H1 (cell line): Measurements from ENCODE around the gene HTR3D. TPM values are rescaled to one million over a fixed set of nuclear protein-coding genes. Genes with fewer than 3 reads are reported as not detected.
"Not testable (repeated sequence)": the region's sequence is repeated elsewhere in the genome, so short reads cannot be mapped to it uniquely, and the experiment has no call there.

Source experiments
- CTCF ChIA-PET: fragments of 300-600 bp; sonication (Branson Sonifier 250); formaldehyde crosslinking; loops from one replicate; lab custom pipeline; 2021; ENCODE audit not compliant: partially characterized antibody; lab: Charles Lee
- POLR2A ChIA-PET: fragments of 300-600 bp; sonication (Branson Sonifier 250); formaldehyde crosslinking; loops from one replicate; lab custom pipeline; 2021; ENCODE audit warnings: inconsistent platforms; ENCODE audit not compliant: partially characterized antibody; lab: Charles Lee
- DNase-seq, 2 experiments: peaks; one replicate each; pipeline versions ENCODE4 v3.0.0 to v3.0.0-alpha.2; 2010 to 2022; ENCODE audit warnings: low spot score in 2 of 2, low read depth in 1 of 2, mixed read lengths in 1 of 2
- FAIRE-seq: peaks from 2 replicates; lab custom pipeline; 2011; peaks lifted over from hg19 to GRCh38; lab: Jason Lieb, UNC
- H2AFZ ChIP-seq: 2 replicates; pipeline ENCODE4 v1.8.1; 2012; ENCODE audit warnings: low read length, inconsistent platforms
- H2AK5ac ChIP-seq: 2 replicates; pipeline ENCODE4 v1.6.1; 2013; ENCODE audit warnings: low read depth, low read length
- H2BK120ac ChIP-seq: replicated peaks from 2 replicates; pipeline ENCODE3; 2013; ENCODE audit warnings: low read depth, low read length, inconsistent platforms
- H2BK12ac ChIP-seq: 2 replicates; pipeline ENCODE4 v1.6.1; 2013; ENCODE audit warnings: low read depth, low read length
- H2BK15ac ChIP-seq: 2 replicates; pipeline ENCODE4 v1.6.1; 2013; ENCODE audit warnings: low read length
- H2BK20ac ChIP-seq: 2 replicates; pipeline ENCODE4 v1.6.1; 2013; ENCODE audit warnings: low read length
- H2BK5ac ChIP-seq: 2 replicates; pipeline ENCODE4 v1.6.1; 2013; ENCODE audit warnings: low read depth, low read length
- H3K14ac ChIP-seq: 2 replicates; pipeline ENCODE4 v1.6.1; 2013; ENCODE audit warnings: inconsistent platforms; ENCODE audit not compliant: insufficient read length
- H3K18ac ChIP-seq: 2 replicates; pipeline ENCODE4 v1.6.1; 2013; ENCODE audit warnings: low read length; ENCODE audit errors: extremely low read depth
- H3K23ac ChIP-seq: 2 replicates; pipeline ENCODE4 v1.6.1; 2013; ENCODE audit warnings: inconsistent platforms; ENCODE audit not compliant: insufficient read length
- H3K23me2 ChIP-seq: 2 replicates; pipeline ENCODE4 v1.6.1; 2013; ENCODE audit warnings: low read depth, low read length
- H3K27ac ChIP-seq: 2 replicates; pipeline ENCODE4 v1.6.1; 2011; ENCODE audit warnings: low read depth, low read length, inconsistent platforms
- H3K27me3 ChIP-seq, 4 experiments: replicated peaks in 1 of 4; 1 replicate in 1 of 4; 2 replicates in 3 of 4; pipeline versions ENCODE4 v1.6.1 to v1.8.1; 2011 to 2013; ENCODE audit warnings: low read length in 3 of 4, mild to moderate bottlenecking in 3 of 4, inconsistent platforms in 2 of 4, mixed read lengths in 2 of 4, moderate library complexity in 1 of 4; ENCODE audit not compliant: control insufficient read depth in 3 of 4, insufficient read depth in 3 of 4; ENCODE audit errors: extremely low read depth in 1 of 4
- H3K36me3 ChIP-seq, 4 experiments: 2 replicates each; pipeline versions ENCODE4 v1.6.1 to v1.8.1; 2011 to 2013; ENCODE audit warnings: mild to moderate bottlenecking in 4 of 4, low read length in 3 of 4, moderate library complexity in 2 of 4, control low read depth in 1 of 4, inconsistent platforms in 1 of 4; ENCODE audit not compliant: insufficient read depth in 4 of 4, control insufficient read depth in 2 of 4
- H3K4ac ChIP-seq: replicated peaks from 2 replicates; pipeline ENCODE3; 2013; ENCODE audit warnings: low read length, low read depth, mixed read lengths, inconsistent platforms; ENCODE audit not compliant: insufficient read length
- H3K4me1 ChIP-seq, 4 experiments: replicated peaks in 1 of 4; 1 replicate in 1 of 4; 2 replicates in 3 of 4; pipeline versions ENCODE4 v1.6.1 to v1.8.1; 2011 to 2013; ENCODE audit warnings: low read length in 3 of 4, inconsistent platforms in 2 of 4, mixed read lengths in 1 of 4; ENCODE audit not compliant: insufficient read depth in 4 of 4, control insufficient read depth in 3 of 4
- H3K4me2 ChIP-seq, 2 experiments: 2 replicates each; pipeline versions ENCODE4 v1.6.1 to v1.8.1; 2011 to 2013; ENCODE audit warnings: low read depth in 2 of 2, low read length in 2 of 2, control low read depth in 1 of 2, inconsistent platforms in 1 of 2, mild to moderate bottlenecking in 1 of 2; ENCODE audit not compliant: insufficient read depth in 1 of 2
- H3K4me3 ChIP-seq, 4 experiments: fragments of 200-600, 300-600 bp in 1 of 4; sonication (generic), shearing (Covaris generic), sonication (Bioruptor Twin) in 1 of 4; 2 replicates each; pipeline versions ENCODE4 v1.5.1 to v1.8.1; 2011 to 2016; ENCODE audit warnings: low read length in 4 of 4, low read depth in 3 of 4, control low read depth in 2 of 4, inconsistent platforms in 2 of 4, mild to moderate bottlenecking in 2 of 4, mixed read lengths in 1 of 4, moderate library complexity in 1 of 4; ENCODE audit not compliant: insufficient read depth in 2 of 4; ENCODE audit errors: extremely low read depth in 1 of 4
- H3K56ac ChIP-seq: replicated peaks from 2 replicates; pipeline ENCODE3; 2013; ENCODE audit warnings: low read depth, mild to moderate bottlenecking, mixed read lengths, low read length, inconsistent platforms; ENCODE audit not compliant: insufficient read length
- H3K79me1 ChIP-seq: 2 replicates; pipeline ENCODE4 v1.6.1; 2013; ENCODE audit warnings: low read depth, low read length, control low read depth
- H3K79me2 ChIP-seq, 2 experiments: 2 replicates each; pipeline versions ENCODE4 v1.6.1 to v1.8.1; 2012 to 2013; ENCODE audit warnings: low read length in 2 of 2, mild to moderate bottlenecking in 2 of 2, inconsistent platforms in 1 of 2; ENCODE audit not compliant: insufficient read depth in 2 of 2, control insufficient read depth in 1 of 2
- H3K9ac ChIP-seq, 4 experiments: replicated peaks in 1 of 4; 1 replicate in 1 of 4; 2 replicates in 3 of 4; pipeline versions ENCODE4 v1.6.1 to v1.8.1; 2011 to 2013; ENCODE audit warnings: low read depth in 3 of 4, low read length in 3 of 4, control low read depth in 2 of 4, mild to moderate bottlenecking in 2 of 4, moderate library complexity in 2 of 4, inconsistent platforms in 1 of 4; ENCODE audit errors: extremely low read depth in 1 of 4
- H3K9me3 ChIP-seq, 2 experiments: 2 replicates each; pipeline versions ENCODE4 v1.6.1 to v1.8.1; 2012 to 2013; ENCODE audit warnings: mild to moderate bottlenecking in 2 of 2, moderate library complexity in 2 of 2, control low read depth in 1 of 2, inconsistent platforms in 1 of 2, low read depth in 1 of 2, low read length in 1 of 2, mixed read lengths in 1 of 2; ENCODE audit not compliant: insufficient read depth in 2 of 2
- H4K20me1 ChIP-seq, 2 experiments: replicated peaks in 1 of 2; 2 replicates each; pipeline versions ENCODE3 to v1.8.1; 2011 to 2013; ENCODE audit warnings: inconsistent platforms in 2 of 2, low read length in 2 of 2, mild to moderate bottlenecking in 1 of 2; ENCODE audit not compliant: insufficient read depth in 2 of 2, control insufficient read depth in 1 of 2
- H4K5ac ChIP-seq: 2 replicates; pipeline ENCODE4 v1.6.1; 2013; ENCODE audit warnings: low read length, low read depth, mixed read lengths, inconsistent platforms; ENCODE audit not compliant: insufficient read length
- H4K8ac ChIP-seq: 2 replicates; pipeline ENCODE4 v1.8.0; 2013; ENCODE audit warnings: mild to moderate bottlenecking, moderate library complexity, low read length, inconsistent platforms; ENCODE audit not compliant: insufficient read depth; ENCODE audit errors: extremely low read depth
- H4K91ac ChIP-seq: replicated peaks from 2 replicates; pipeline ENCODE3; 2013; ENCODE audit warnings: low read length, mixed read lengths, inconsistent platforms; ENCODE audit not compliant: insufficient read length
- EP300 ChIP-seq, 2 experiments: IDR thresholded peaks; 1 replicate in 1 of 2; 2 replicates in 1 of 2; pipeline ENCODE4 v1.6.1; 2011 to 2012; ENCODE audit warnings: low read depth in 2 of 2, low read length in 2 of 2, mild to moderate bottlenecking in 2 of 2, borderline replicate concordance in 1 of 2, inconsistent platforms in 1 of 2, moderate library complexity in 1 of 2
- HDAC6 ChIP-seq: IDR thresholded peaks from one replicate; pipeline ENCODE4 v1.7.1; 2012; ENCODE audit warnings: low read depth, mild to moderate bottlenecking, inconsistent platforms, low read length, moderate library complexity
- KDM1A ChIP-seq: fragments of 200-600, 300-600 bp; sonication (generic); IDR thresholded peaks from 2 replicates; pipeline ENCODE4 v1.7.1; 2016; ENCODE audit warnings: mild to moderate bottlenecking, low read length, borderline replicate concordance
- whole genome bisulfite sequencing, 2 experiments: shearing (Covaris generic) in 1 of 2; methylation state at CpG; one replicate each; pipeline versions ENCODE4 v1.1.6 to v1.1.7; 2013 to 2015; ENCODE audit warnings: low lambda C conversion rate in 2 of 2, mixed read lengths in 2 of 2, inconsistent platforms in 1 of 2, low coverage in 1 of 2, missing lambda C conversion rate in 1 of 2; ENCODE audit not compliant: insufficient replicate concordance in 2 of 2, insufficient coverage in 1 of 2, insufficient read length in 1 of 2; ENCODE audit errors: extremely low coverage in 1 of 2, missing lambda C conversion rate in 1 of 2; 5-methylcytosine and 5-hydroxymethylcytosine counted together
- polyA plus RNA-seq, 7 experiments: library from polyadenylated mRNA; depleted of rRNA in 3 of 7; stranded (reverse) in 5 of 7; unstranded in 2 of 7; fragments of >200 nt in 5 of 7; fragments of 200-250 nt in 2 of 7; gene quantifications; 1 replicate in 5 of 7; 2 replicates in 1 of 7; 4 replicates in 1 of 7; pipeline versions ENCODE4 v1.2.1 to v1.2.3, GENCODE V29; 2011 to 2013; ENCODE audit warnings: missing spikeins in 2 of 7, mixed read lengths in 2 of 7
- total RNA-seq: library from RNA; stranded (reverse); fragmentation: NEBNext Ultra II Directional; extraction: Animal tissue kit (Norgen Biotek cat#: 25700); gene quantifications from 2 replicates; pipeline ENCODE4 v1.2.1, GENCODE V29; 2021

Gene HTR3D
- total and polyA plus RNA-seq, 2 of the 8 experiments (the other 6 are each of a cell fraction or from before 2014, with no cell fraction given): not detected

GRCh38 chr3:184037816-184038215, 6.3 kb downstream of the HTR3D start (continued):
- TF ChIP-seq KDM1A: no peak
- TF ChIP-seq EP300 (IDR thresholded peaks at IDR 0.05; ENCODE audit: borderline replicate concordance in 1 of 2, low read depth in 2 of 2, low read length in 2 of 2): no peak
- TF ChIP-seq HDAC6: no peak

GRCh38 chr3:184038307-184038706, 6.8 kb downstream of the HTR3D start:
- H4K5ac ChIP-seq, H3K23ac ChIP-seq, H3K14ac ChIP-seq, H3K9ac ChIP-seq, H3K9me3 ChIP-seq, H2BK20ac ChIP-seq, H3K27ac ChIP-seq, H3K4me1 ChIP-seq, H2BK15ac ChIP-seq, DNase-seq, H2BK12ac ChIP-seq, H4K20me1 ChIP-seq, H3K27me3 ChIP-seq, CTCF ChIA-PET, H3K56ac ChIP-seq, H2BK120ac ChIP-seq, H3K79me2 ChIP-seq, H4K91ac ChIP-seq, H4K8ac ChIP-seq, POLR2A ChIA-PET, H3K36me3 ChIP-seq, H3K18ac ChIP-seq, H3K4me3 ChIP-seq, H3K4ac ChIP-seq, H3K23me2 ChIP-seq, H3K4me2 ChIP-seq, H2AK5ac ChIP-seq, FAIRE-seq, H2BK5ac ChIP-seq, H3K79me1 ChIP-seq, H2AFZ ChIP-seq: not testable (repeated sequence)
- WGBS, 2 experiments: 87% methylated on average over 7 of the region's 9 CpGs; no CpG with 5 or more reads in 1 of the 2 experiments
